ENCODE results near the gene COL15A1.

COL15A1 gene

GRCh38 chr9:98949565-98949964 is 5.9 kb downstream of the COL15A1 start:
- DNase-seq (ENCODE audit: low read depth) = no peak

DNA sequence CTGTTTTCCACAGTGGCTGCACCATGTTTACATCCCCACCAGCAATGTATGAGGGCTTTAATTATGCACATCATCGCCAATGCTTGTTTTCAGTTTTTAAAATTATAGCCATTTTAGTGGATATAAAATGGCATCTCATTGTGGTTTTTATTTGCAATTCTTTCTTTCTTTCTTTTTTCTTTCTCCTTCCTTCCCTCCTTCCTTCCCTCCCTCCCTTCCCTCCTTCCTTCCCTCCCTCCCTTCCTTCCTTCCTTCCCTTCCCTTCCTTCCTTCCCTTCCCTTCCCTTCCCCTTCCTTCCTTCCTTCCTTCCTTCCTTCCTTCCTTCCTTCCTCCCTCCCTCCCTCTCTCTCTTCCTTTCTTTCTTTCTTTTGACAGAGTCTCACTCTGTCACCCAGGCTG is 6.6 kb downstream of the COL15A1 start:
- no peak for DNase-seq (ENCODE audit: low read depth)

DNA sequence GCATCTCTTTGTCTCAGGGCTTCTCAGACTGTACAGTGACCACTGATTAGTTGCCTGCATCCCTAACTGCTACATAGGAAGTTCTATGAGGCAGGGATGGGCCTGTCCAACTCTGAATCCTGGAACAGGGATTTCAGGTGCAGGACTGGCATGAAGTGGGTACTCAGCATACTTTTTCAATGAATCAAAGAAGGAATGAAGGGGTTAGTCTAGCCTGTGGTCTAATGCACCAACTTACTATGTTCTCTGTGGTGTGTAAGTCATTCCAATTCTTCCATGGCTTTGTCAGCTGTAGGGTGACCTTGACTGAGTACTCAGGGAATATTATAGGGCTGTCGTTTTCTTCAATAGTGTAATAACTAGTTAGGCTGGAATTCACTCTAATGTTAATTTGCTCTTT is 8.3 kb downstream of the COL15A1 start:
- DNase-seq (ENCODE audit: low read depth) = no peak

DNA sequence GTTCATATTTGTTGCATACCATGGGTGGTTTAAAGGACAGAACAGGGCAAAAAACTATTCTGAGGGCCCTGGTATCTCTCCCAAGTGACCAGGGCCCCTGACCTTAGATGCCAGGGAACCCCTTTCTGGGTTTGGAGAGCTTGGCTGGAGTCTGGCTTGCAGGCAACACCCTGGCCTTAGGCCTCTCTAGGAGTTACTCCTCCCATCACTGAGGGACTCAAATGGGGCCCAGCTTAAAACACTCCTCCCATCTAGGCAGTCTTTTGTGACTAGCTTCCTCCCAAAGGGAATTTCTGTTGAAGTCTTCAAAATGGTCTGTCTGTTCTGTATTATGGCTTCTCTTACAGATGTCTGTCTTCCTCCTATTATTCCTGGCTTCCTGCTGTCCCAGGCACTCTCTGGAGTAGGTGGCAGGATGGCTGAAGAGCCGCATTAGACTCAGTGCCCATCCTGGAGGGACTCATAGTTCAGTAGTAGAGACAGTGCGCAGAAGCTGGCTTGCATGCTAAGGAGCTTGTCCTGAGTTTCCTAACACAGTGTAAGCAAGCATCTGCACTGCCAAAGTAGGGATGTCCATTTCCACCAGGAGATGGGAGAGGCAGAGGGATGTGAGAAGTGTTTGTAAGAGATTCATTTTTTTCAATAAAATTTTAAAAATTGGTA is 10.0 kb downstream of the COL15A1 start:
- no peak for DNase-seq (ENCODE audit: low read depth)

- no peak for DNase-seq (ENCODE audit: low read depth)
Measured at GRCh38 chr9:98954244-98954610, 10.5 kb downstream of the COL15A1 start.

DNA sequence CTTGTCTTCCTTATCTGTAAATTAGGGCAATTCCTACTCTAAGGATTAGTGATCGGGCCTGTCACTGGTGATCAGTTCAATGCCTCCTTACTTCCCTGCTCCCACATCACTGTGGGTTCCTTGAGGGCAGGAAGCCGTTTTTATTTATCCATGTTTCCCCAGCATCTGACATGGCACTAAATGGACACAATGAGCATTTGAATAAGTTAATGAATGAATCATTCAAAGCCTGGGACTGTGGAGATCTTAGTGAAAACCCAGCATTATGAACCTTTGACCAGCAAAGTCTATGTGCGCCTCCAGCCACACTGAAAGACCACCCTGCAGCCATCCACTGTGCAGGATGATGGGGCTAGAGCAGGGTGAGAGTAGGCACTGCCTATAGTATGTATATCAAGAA is 11.6 kb downstream of the COL15A1 start:
- no peak for DNase-seq (ENCODE audit: low read depth)

DNA sequence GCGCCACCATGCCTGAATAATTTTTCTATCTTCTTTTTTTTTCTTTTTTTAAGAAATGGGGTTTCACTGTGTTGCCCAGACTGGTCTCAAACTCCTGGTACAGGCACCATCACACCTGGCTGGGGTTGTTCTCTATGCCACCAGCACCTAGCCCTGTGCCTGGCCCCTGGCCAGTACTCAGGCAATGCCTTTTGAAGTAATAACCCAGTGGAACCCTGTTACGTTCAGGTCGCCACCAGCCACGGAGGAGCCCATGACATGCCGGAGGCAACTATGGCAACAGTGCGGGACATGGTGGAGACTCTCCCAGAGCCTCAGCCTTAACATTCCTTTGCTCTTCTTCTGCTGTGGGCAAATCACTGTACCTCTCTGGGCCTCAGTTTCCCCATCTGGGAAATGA is 14.1 kb downstream of the COL15A1 start:
- DNase-seq (ENCODE audit: low read depth) = no peak

GRCh38 chr9:98958271-98958984 is 14.7 kb downstream of the COL15A1 start:
- DNase-seq (ENCODE audit: low read depth) = peak; percentile 55

GRCh38 chr9:98960409-98960808 is 16.7 kb downstream of the COL15A1 start:
- DNase-seq (ENCODE audit: low read depth) = no peak

- no peak for DNase-seq (ENCODE audit: low read depth)
Measured at GRCh38 chr9:98961513-98962180, 17.9 kb downstream of the COL15A1 start.

- no peak for DNase-seq (ENCODE audit: low read depth)
Measured at GRCh38 chr9:98962181-98962560, 18.5 kb downstream of the COL15A1 start.

- DNase-seq (ENCODE audit: low read depth) = no peak
Measured at GRCh38 chr9:98962861-98963260, 19.2 kb downstream of the COL15A1 start.

DNA sequence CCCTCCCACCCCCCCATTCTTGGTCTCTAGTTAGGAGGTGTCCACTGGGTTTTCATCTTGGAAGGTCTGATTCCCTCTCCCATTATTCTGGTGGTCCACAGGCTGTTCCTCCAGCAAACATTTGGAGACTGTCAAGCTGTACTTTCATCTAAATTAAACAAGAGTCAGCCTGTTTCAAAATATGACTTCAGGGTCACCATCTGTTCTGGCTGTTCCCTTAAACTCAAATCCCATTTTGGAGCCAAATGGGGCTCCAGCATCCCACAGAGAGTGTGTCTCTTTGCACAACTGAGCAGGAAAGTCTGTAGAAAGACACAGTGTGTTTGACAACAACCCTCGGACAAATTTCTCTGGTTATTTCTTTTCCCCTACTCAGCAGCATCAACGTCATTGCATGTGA is 20.5 kb downstream of the COL15A1 start:
- DNase-seq (ENCODE audit: low read depth) = no peak

- no peak for DNase-seq (ENCODE audit: low read depth)
Measured at GRCh38 chr9:98964911-98965336, 21.2 kb downstream of the COL15A1 start.

DNA sequence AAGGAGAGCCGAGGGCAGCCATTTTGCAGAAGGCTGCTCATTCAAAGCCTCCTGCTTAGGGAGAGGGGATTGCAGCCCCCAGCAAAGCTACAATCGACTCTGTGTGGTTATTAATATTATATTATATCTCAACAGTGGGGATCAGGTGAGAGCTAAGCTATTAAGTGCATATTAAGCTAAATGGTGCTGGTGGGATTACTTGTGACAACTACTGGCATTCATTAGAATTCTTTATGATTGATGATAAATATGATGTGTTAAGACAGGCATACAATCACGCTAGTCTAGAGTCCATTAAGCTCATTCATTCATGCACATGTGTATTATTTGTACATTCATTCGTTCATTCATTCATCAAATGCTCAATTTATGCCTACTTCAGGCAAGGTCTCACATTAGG is 23.0 kb downstream of the COL15A1 start:
- DNase-seq (ENCODE audit: low read depth) = no peak

DNA sequence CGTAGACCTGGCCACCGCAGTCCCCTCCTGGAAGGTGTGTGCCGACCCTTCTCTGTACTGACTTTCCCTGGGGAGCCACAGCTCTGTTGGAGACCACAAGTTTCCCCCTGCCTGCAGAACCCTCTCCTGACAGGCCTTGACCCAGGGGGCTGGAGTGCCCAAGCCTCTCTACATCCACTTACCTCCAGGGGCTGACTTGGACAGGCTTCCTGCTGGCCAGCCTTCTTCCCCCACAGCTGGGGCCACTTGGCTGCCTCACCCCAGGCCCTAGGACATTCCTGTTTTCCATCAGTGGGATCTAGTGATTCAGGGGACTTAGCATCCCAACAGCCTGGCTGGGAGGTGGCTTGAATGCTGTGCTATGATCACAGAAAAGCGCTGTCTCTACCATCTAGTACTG is 23.6 kb downstream of the COL15A1 start:
- no peak for DNase-seq (ENCODE audit: low read depth)

DNA sequence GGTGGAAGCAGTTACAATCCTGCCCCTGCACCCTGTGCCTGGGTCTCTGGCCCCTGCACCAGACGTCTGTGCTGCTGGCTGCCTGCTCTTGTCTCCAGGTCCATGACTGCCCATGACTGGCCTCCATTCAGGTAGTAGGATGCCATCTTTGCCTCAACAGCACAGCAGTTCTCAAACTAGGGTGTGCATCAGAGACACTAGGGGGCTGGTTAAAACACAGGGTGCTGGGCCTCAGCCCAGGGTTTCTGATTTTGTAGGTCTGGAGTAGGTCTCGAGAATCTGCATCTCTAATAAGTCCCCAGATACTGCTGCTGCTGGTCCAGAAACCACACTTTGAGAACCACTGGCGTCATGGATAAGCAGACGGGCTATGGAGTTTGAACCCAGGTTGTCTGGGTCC is 24.0 kb downstream of the COL15A1 start:
- DNase-seq (ENCODE audit: low read depth) = no peak

DNA sequence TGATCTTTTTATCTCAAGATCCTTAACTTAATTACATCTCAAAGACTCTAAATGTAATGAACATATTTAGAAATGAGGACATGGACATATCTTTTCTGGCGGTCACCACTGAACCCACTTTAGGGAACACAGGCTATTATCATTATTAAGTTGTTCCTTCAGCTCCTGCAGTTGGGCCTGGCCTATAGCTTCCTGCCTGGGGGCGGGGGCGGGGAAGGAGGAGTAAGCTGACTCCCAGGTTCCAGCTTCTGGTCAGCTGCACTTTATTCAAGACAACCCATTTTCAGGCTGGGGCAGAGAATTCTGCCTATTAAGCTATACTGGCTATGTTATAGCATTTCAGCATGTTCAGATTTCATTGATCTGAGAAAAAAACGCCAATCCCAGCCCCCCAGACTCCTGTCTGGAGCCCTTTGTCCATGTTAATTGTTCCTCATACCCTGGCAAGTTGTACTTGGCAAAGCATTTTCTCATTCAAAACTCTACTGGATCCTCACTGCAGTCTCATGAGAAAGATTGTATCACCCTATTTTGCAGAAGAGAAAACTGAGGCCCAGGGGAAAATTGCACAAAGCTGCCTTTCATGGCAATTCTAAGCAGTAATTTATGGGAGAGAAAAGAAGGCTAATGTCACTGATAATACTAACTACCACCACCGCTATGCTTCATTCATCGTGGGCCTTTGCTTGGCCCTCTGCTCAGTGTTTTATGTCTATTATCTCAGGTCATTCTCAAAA is 25.1 kb downstream of the COL15A1 start:
- no peak for DNase-seq (ENCODE audit: low read depth)

GRCh38 chr9:98970532-98971041 is 26.9 kb downstream of the COL15A1 start:
- DNase-seq (ENCODE audit: low read depth) = no peak

DNA sequence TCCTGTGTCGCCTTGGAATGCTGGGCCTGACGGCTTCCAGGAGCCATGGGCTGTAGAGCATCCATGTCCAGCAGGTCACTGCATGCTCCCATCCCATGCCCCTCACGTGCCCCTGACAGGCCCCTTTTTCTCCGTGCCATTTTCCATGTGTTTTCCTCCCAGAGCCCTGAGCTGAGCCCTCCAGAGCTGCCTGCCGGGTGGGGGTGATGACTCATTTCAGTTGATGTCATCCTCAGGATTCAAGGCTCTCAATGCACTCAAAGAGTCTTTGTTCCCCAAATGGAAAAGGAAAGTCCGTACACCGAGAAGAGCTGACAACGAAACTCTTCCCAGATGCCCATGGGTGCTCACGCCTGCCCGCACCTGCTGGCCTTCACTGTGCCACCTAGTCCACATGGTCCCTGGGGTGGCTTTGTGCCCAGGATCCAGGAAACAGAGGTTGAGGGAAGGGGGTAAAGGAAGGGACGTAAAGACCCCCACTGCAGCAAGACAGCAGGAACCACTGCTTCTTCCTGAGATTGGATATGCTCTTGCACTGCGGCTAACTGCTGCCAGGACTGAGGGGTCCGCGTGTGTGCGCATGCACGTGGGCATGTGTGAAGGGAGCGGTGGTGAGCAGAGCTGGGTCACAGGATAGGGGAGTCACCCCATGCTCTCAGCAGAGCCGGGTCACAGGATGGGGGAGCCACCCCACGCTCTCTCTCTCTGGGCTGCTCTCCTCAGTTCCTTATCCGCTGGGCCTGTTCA is 27.6 kb downstream of the COL15A1 start:
- DNase-seq (ENCODE audit: low read depth) = no peak

GRCh38 chr9:98971915-98972223 is 28.2 kb downstream of the COL15A1 start:
- no peak for DNase-seq (ENCODE audit: low read depth)

DNA sequence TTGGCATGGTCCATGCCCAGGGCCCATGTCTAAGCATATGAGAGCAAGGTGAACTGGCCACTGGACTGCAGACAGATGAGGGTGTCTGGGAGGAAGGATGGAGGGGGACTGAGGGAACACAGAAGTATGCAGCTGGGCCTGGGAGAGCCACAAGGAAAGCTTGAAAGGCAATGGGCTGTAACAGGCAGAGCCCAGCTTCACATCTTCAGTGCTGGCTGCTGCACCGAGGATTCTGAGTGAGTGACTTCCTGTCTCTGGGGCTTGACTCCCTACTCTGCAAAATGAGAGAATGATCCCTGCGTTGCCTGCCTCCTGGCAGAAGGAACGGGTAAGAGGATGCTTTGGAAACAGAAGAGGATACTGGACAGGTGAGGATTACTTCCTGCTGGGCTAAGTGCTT is 29.0 kb downstream of the COL15A1 start:
- no peak for DNase-seq (ENCODE audit: low read depth)

All from non-pigmented ciliary epithelial cell (primary cell).